OCI-LY1 (cell line): ENCODE data around the gene RAB7B.

Experiments
- H2AFZ ChIP-seq: fragments of 200-600 bp; sonication (generic), shearing (Covaris generic); 2 replicates; pipeline ENCODE4 v1.6.0; 2014; ENCODE audit warnings: antibody characterized with exemption, mild to moderate bottlenecking, low read length
- H3F3A ChIP-seq: fragments of 200-600 bp; sonication (generic), shearing (Covaris generic); 2 replicates; pipeline ENCODE4 v1.6.0; 2014; ENCODE audit warnings: mild to moderate bottlenecking, antibody characterized with exemption, low read length, moderate library complexity; ENCODE audit not compliant: insufficient read depth
- H3K27ac ChIP-seq: fragments of 200-600 bp; sonication (generic); 2 replicates; pipeline ENCODE4 v1.5.1; 2014; ENCODE audit warnings: low read length, mixed run types, mild to moderate bottlenecking, low read depth; ENCODE audit not compliant: poor library complexity, severe bottlenecking
- H3K27me3 ChIP-seq: fragments of 200-600 bp; sonication (generic); 2 replicates; pipeline ENCODE4 v1.6.0; 2014; ENCODE audit warnings: antibody characterized with exemption, mild to moderate bottlenecking, low read length, moderate library complexity; ENCODE audit not compliant: insufficient read depth
- H3K36me3 ChIP-seq: fragments of 200-600 bp; sonication (generic); 2 replicates; pipeline ENCODE4 v1.6.1; 2014; ENCODE audit warnings: mild to moderate bottlenecking, antibody characterized with exemption, low read length, moderate library complexity, mixed read lengths; ENCODE audit not compliant: insufficient read depth
- H3K4me1 ChIP-seq: fragments of 200-600 bp; sonication (generic); 2 replicates; pipeline ENCODE4 v1.5.1; 2014; ENCODE audit warnings: mild to moderate bottlenecking, low read length, moderate library complexity; ENCODE audit not compliant: insufficient read depth, severe bottlenecking
- H3K4me2 ChIP-seq: fragments of 200-600 bp; sonication (generic), shearing (Covaris generic); 2 replicates; pipeline ENCODE4 v1.6.1; 2014; ENCODE audit warnings: low read length
- H3K4me3 ChIP-seq: fragments of 200-600 bp; sonication (generic); 2 replicates; pipeline ENCODE4 v1.5.1; 2014; ENCODE audit warnings: low read length, low read depth, mild to moderate bottlenecking, mixed read lengths; ENCODE audit not compliant: poor library complexity, severe bottlenecking
- H3K79me2 ChIP-seq: fragments of 200-600 bp; shearing (Covaris generic); 2 replicates; pipeline ENCODE4 v1.6.1; 2016; ENCODE audit warnings: mixed run types, low read length, mixed read lengths; ENCODE audit not compliant: insufficient read depth
- H3K9ac ChIP-seq: fragments of 200-600 bp; sonication (generic), shearing (Covaris generic); 2 replicates; pipeline ENCODE4 v1.6.1; 2014; ENCODE audit warnings: mild to moderate bottlenecking, low read length, mixed read lengths
- H3K9me2 ChIP-seq: fragments of 200-600 bp; sonication (generic), shearing (Covaris generic); 2 replicates; pipeline ENCODE4 v1.6.1; 2014; ENCODE audit warnings: low read depth, mild to moderate bottlenecking, low read length, mixed read lengths
- H3K9me3 ChIP-seq: fragments of 200-600 bp; shearing (Covaris generic); 2 replicates; pipeline ENCODE4 v1.6.1; 2014; ENCODE audit warnings: low read length, mixed read lengths
- H4K20me1 ChIP-seq: fragments of 200-600 bp; sonication (generic), shearing (Covaris generic); 2 replicates; pipeline ENCODE4 v1.6.0; 2016; ENCODE audit warnings: mild to moderate bottlenecking, low read length; ENCODE audit not compliant: insufficient read depth
- EZH2 ChIP-seq: fragments of 200-600 bp; sonication (generic), shearing (Covaris generic); IDR thresholded peaks from 2 replicates; pipeline ENCODE4 v1.8.0; 2017; ENCODE audit warnings: borderline replicate concordance, mixed run types, mild to moderate bottlenecking, antibody characterized with exemption, low read length, moderate library complexity, mixed read lengths
- TF ChIP-seq, protein P1 (sequence below): fragments of 200-600 bp; sonication (generic), shearing (Covaris generic); IDR thresholded peaks from 2 replicates; pipeline ENCODE4 v1.5.1; 2017; ENCODE audit warnings: mild to moderate bottlenecking, antibody characterized with exemption, low read length, moderate library complexity, mixed read lengths

RAB7B gene

DNA sequence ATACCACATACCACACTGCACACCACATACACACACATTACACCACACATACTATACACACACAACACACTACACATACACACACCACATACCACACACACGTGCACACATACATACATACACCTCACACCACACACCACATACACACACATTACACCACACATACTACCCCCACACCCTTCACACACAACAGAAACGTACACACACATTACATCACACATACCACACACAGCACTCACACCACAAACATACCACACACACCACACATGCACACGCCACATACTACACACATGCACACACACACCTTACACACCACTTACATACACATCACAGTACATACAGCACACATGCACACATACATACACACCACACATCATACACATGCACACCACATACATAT is 28.5 kb downstream of the RAB7B start:
- Histone ChIP-seq H3K4me3 (no peak overlapping the region), H3K9ac (no peak overlapping the region), H3K36me3 (no peaks in the 10 kb centered on the region), H3K9me3 (no peaks in the 10 kb centered on the region), H3K27ac (no peak overlapping the region), H3K4me1 (no peaks in the 10 kb centered on the region), H3K79me2 (no peaks in the 10 kb centered on the region), H3K4me2 (no peak overlapping the region), H3K9me2 (no peaks in the 10 kb centered on the region), H2AFZ (no peak overlapping the region), H4K20me1 (no peaks in the 10 kb centered on the region), H3K27me3 (peaks cover 3% of the 10 kb centered on the region; the same call in 1 of the 2 replicates), H3F3A (no peaks in the 10 kb centered on the region)
- no peak for TF ChIP-seq EZH2
- TF ChIP-seq, protein P1, sequence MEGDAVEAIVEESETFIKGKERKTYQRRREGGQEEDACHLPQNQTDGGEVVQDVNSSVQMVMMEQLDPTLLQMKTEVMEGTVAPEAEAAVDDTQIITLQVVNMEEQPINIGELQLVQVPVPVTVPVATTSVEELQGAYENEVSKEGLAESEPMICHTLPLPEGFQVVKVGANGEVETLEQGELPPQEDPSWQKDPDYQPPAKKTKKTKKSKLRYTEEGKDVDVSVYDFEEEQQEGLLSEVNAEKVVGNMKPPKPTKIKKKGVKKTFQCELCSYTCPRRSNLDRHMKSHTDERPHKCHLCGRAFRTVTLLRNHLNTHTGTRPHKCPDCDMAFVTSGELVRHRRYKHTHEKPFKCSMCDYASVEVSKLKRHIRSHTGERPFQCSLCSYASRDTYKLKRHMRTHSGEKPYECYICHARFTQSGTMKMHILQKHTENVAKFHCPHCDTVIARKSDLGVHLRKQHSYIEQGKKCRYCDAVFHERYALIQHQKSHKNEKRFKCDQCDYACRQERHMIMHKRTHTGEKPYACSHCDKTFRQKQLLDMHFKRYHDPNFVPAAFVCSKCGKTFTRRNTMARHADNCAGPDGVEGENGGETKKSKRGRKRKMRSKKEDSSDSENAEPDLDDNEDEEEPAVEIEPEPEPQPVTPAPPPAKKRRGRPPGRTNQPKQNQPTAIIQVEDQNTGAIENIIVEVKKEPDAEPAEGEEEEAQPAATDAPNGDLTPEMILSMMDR, result no peak

DNA sequence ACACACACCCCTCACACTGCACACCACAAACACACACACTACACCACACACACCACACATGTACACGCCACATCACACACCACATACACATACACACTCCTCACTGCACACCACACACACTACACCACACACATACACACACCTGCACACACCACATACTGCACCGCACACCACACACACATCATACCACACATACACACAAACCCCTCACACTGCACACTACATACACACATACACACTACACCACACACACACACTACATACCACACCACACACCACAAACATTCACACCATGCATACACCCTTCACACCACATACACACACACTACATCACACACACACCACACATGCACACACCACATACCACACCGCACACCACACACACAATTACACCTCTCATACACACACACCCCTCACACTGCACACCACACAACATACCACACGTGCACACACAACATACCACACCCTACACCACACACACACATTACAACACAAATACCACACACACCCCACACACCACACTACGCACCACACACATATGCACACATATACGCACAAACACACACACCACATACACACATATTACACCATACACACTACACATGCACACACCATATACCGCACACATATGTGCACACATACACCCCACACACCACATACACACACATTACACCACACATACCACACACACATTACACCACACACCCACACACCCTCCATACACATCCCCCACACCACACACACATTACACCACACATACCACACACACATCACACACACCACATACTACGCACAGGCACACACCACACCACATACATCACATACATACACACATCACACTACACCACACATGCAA is 29.6 kb downstream of the RAB7B start:
- Histone ChIP-seq H3F3A (no peaks in the 10 kb centered on the region), H4K20me1 (no peaks in the 10 kb centered on the region), H3K36me3 (no peaks in the 10 kb centered on the region), H3K9me2 (no peaks in the 10 kb centered on the region), H3K27me3 (peaks cover 5% of the 10 kb centered on the region; the same call in 1 of the 2 replicates), H3K4me2 (no peak overlapping the region), H2AFZ (no peak overlapping the region), H3K9me3 (no peaks in the 10 kb centered on the region), H3K9ac (no peak overlapping the region), H3K27ac (no peak overlapping the region), H3K4me1 (no peaks in the 10 kb centered on the region), H3K4me3 (no peak overlapping the region), H3K79me2 (no peaks in the 10 kb centered on the region)
- TF ChIP-seq, protein P1, result no peak
- TF ChIP-seq EZH2, result no peak

DNA sequence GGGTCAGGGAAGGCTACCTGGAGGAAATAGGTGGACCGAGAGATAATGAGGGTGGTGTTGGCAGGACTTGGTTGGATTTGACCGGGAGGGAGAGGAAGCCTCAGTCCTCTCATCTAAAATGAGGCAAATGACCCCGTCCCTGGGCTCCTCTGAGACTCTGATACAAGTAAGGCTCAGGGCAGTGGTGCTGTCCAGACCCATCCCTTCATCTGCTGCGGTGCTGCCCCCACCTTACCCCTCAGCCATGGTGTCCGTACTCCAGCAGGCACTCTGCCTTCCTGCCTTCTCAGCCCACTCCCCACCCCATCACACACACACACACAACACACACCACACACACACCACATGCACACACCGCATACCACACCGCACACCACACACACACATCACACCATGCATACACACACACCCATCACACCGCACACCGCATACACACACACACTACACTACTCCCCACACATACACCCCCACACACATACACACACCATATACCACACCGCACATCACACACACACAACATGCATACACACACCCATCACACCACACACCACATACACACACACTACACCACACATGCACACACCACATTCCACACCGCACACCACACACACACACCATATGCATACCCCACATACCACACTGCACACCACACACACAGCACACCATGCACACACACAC is 30.6 kb downstream of the RAB7B start:
- Histone ChIP-seq H2AFZ (no peak overlapping the region), H3K27me3 (peaks cover 8% of the 10 kb centered on the region; the same call in 1 of the 2 replicates), H3K9me2 (no peaks in the 10 kb centered on the region), H3K79me2 (no peaks in the 10 kb centered on the region), H4K20me1 (no peaks in the 10 kb centered on the region), H3K27ac (no peak overlapping the region), H3K4me2 (no peak overlapping the region), H3K4me3 (no peak overlapping the region), H3K36me3 (no peaks in the 10 kb centered on the region), H3F3A (no peaks in the 10 kb centered on the region), H3K9me3 (no peaks in the 10 kb centered on the region), H3K9ac (no peak overlapping the region), H3K4me1 (no peaks in the 10 kb centered on the region)
- no peak for TF ChIP-seq EZH2
- TF ChIP-seq, protein P1, result no peak
